Mucosa of stomach (tissue), 1 donor: ENCODE results near the gene EIF3D.

Experiments
- H3K27me3 ChIP-seq: one replicate; pipeline ENCODE4 v1.7.0; 2013; ENCODE audit warnings: mild to moderate bottlenecking, low read length; ENCODE audit not compliant: control insufficient read depth, insufficient read depth
- H3K36me3 ChIP-seq: one replicate; pipeline ENCODE4 v1.7.0; 2013; ENCODE audit warnings: low read length; ENCODE audit not compliant: control insufficient read depth, insufficient read depth
- H3K4me1 ChIP-seq: one replicate; pipeline ENCODE4 v1.7.0; 2013; ENCODE audit warnings: mild to moderate bottlenecking, low read length; ENCODE audit not compliant: control insufficient read depth, insufficient read depth
- H3K4me3 ChIP-seq: one replicate; pipeline ENCODE4 v1.7.0; 2013; ENCODE audit warnings: low read length
- H3K9ac ChIP-seq: one replicate; pipeline ENCODE4 v1.7.0; 2013; ENCODE audit warnings: mild to moderate bottlenecking, low read length, moderate library complexity
- H3K9me3 ChIP-seq: one replicate; pipeline ENCODE4 v1.7.0; 2013; ENCODE audit warnings: mild to moderate bottlenecking, low read length, moderate library complexity; ENCODE audit not compliant: control insufficient read depth
- donor health status: Pancreatic carcinoma.

The EIF3D gene

GRCh38 chr22:36564422-36565158 is 35.6 kb upstream of the EIF3D start:
- no peak overlapping the region for H3K9ac ChIP-seq
- no peaks in the 10 kb centered on the region for H3K36me3 ChIP-seq
- H3K27me3 ChIP-seq: peaks cover 33% of the 10 kb centered on the region
- no peaks in the 10 kb centered on the region for H3K9me3 ChIP-seq
- no peaks in the 10 kb centered on the region for H3K4me1 ChIP-seq
- no peak overlapping the region for H3K4me3 ChIP-seq

GRCh38 chr22:36563898-36564297 is 34.9 kb upstream of the EIF3D start:
- Histone ChIP-seq H3K9me3 (no peaks in the 10 kb centered on the region), H3K4me3 (no peak overlapping the region), H3K27me3 (peaks cover 33% of the 10 kb centered on the region)

GRCh38 chr22:36563444-36563843 is 34.5 kb upstream of the EIF3D start:
- Histone ChIP-seq H3K9me3 (no peaks in the 10 kb centered on the region), H3K4me1 (no peaks in the 10 kb centered on the region), H3K4me3 (no peak overlapping the region), H3K36me3 (no peaks in the 10 kb centered on the region), H3K9ac (no peak overlapping the region), H3K27me3 (peaks cover 33% of the 10 kb centered on the region)

More at GRCh38 chr22:36563898-36564297, 34.9 kb upstream of the EIF3D start:
- no peaks in the 10 kb centered on the region for H3K36me3 ChIP-seq
- no peak overlapping the region for H3K9ac ChIP-seq
- H3K4me1 ChIP-seq: no peaks in the 10 kb centered on the region

- no peaks in the 10 kb centered on the region for H3K36me3 ChIP-seq
- no peaks in the 10 kb centered on the region for H3K9me3 ChIP-seq
- H3K4me1 ChIP-seq: no peaks in the 10 kb centered on the region
- peaks cover 36% of the 10 kb centered on the region for H3K27me3 ChIP-seq
- H3K4me3 ChIP-seq: no peak overlapping the region
- no peak overlapping the region for H3K9ac ChIP-seq
Observed at GRCh38 chr22:36563001-36563400, 34.0 kb upstream of the EIF3D start.

GRCh38 chr22:36562261-36562835 is 33.4 kb upstream of the EIF3D start:
- H3K9me3 ChIP-seq: no peaks in the 10 kb centered on the region
- H3K4me3 ChIP-seq: no peak overlapping the region
- no peak overlapping the region for H3K9ac ChIP-seq
- H3K4me1 ChIP-seq: no peaks in the 10 kb centered on the region
- H3K27me3 ChIP-seq: peaks cover 36% of the 10 kb centered on the region
- no peaks in the 10 kb centered on the region for H3K36me3 ChIP-seq

- H3K27me3 ChIP-seq: peaks cover 30% of the 10 kb centered on the region
Observed at GRCh38 chr22:36561291-36561811, 32.4 kb upstream of the EIF3D start.

GRCh38 chr22:36560001-36560400 is 31.0 kb upstream of the EIF3D start:
- no peak overlapping the region for H3K4me3 ChIP-seq

More at GRCh38 chr22:36561291-36561811, 32.4 kb upstream of the EIF3D start:
- no peaks in the 10 kb centered on the region for H3K4me1 ChIP-seq
- H3K9ac ChIP-seq: no peak overlapping the region
- H3K36me3 ChIP-seq: no peaks in the 10 kb centered on the region
- no peak overlapping the region for H3K4me3 ChIP-seq
- no peaks in the 10 kb centered on the region for H3K9me3 ChIP-seq

GRCh38 chr22:36554098-36554497 is 25.1 kb upstream of the EIF3D start:
- no peak overlapping the region for H3K9ac ChIP-seq

More at GRCh38 chr22:36560001-36560400, 31.0 kb upstream of the EIF3D start:
- Histone ChIP-seq H3K27me3 (peaks cover 24% of the 10 kb centered on the region), H3K9ac (no peak overlapping the region), H3K9me3 (no peaks in the 10 kb centered on the region), H3K36me3 (no peaks in the 10 kb centered on the region), H3K4me1 (no peaks in the 10 kb centered on the region)

GRCh38 chr22:36552289-36552688 is 23.3 kb upstream of the EIF3D start:
- no peaks in the 10 kb centered on the region for H3K9me3 ChIP-seq
- peaks cover 17% of the 10 kb centered on the region for H3K27me3 ChIP-seq
- no peak overlapping the region for H3K9ac ChIP-seq
- no peaks in the 10 kb centered on the region for H3K4me1 ChIP-seq
- no peaks in the 10 kb centered on the region for H3K36me3 ChIP-seq
- no peak overlapping the region for H3K4me3 ChIP-seq

More at GRCh38 chr22:36554098-36554497, 25.1 kb upstream of the EIF3D start:
- Histone ChIP-seq H3K9me3 (no peaks in the 10 kb centered on the region), H3K4me3 (no peak overlapping the region), H3K4me1 (no peaks in the 10 kb centered on the region), H3K36me3 (no peaks in the 10 kb centered on the region), H3K27me3 (peaks cover 10% of the 10 kb centered on the region)

- H3K4me3 ChIP-seq: no peak overlapping the region
- peaks cover 28% of the 10 kb centered on the region for H3K27me3 ChIP-seq
- H3K9ac ChIP-seq: no peak overlapping the region
Observed at GRCh38 chr22:36550701-36551495, 21.9 kb upstream of the EIF3D start.

GRCh38 chr22:36549033-36549432 is 20.1 kb upstream of the EIF3D start:
- no peaks in the 10 kb centered on the region for H3K4me1 ChIP-seq
- H3K9me3 ChIP-seq: no peaks in the 10 kb centered on the region
- no peaks in the 10 kb centered on the region for H3K36me3 ChIP-seq
- H3K27me3 ChIP-seq: peaks cover 28% of the 10 kb centered on the region
- H3K4me3 ChIP-seq: no peak overlapping the region
- H3K9ac ChIP-seq: no peak overlapping the region

More at GRCh38 chr22:36550701-36551495, 21.9 kb upstream of the EIF3D start:
- Histone ChIP-seq H3K4me1 (no peaks in the 10 kb centered on the region), H3K36me3 (no peaks in the 10 kb centered on the region), H3K9me3 (no peaks in the 10 kb centered on the region)

GRCh38 chr22:36548606-36549005 is 19.6 kb upstream of the EIF3D start:
- Histone ChIP-seq H3K9me3 (no peaks in the 10 kb centered on the region), H3K9ac (no peak overlapping the region), H3K4me1 (no peaks in the 10 kb centered on the region), H3K27me3 (peaks cover 28% of the 10 kb centered on the region), H3K36me3 (no peaks in the 10 kb centered on the region), H3K4me3 (no peak overlapping the region)
